CD4-positive, alpha-beta T cell treated with Interleukin-21 for 1 hour (primary cell): ENCODE measurements around the gene FGD4.
"Not testable (repeated sequence)": the region's sequence is repeated elsewhere in the genome, so short reads cannot be mapped to it uniquely, and the experiment has no call there.

Source experiments
- DNase-seq: peaks from one replicate; pipeline ENCODE4 v3.0.0-alpha.2; 2020

Gene FGD4

GRCh38 chr12:32532422-32532821, 133.1 kb downstream of the FGD4 start:
- no peak for DNase-seq

GRCh38 chr12:32532951-32533350, 133.6 kb downstream of the FGD4 start:
- no peak for DNase-seq

- DNase-seq: not testable (repeated sequence)
Observed at GRCh38 chr12:32533506-32533905, 134.1 kb downstream of the FGD4 start.

- DNase-seq: no peak
Observed at GRCh38 chr12:32533971-32534590, 134.7 kb downstream of the FGD4 start.

- no peak for DNase-seq
Observed at GRCh38 chr12:32534698-32535097, 135.3 kb downstream of the FGD4 start.

GRCh38 chr12:32535288-32535999, 136.1 kb downstream of the FGD4 start:
- DNase-seq: no peak

- DNase-seq: no peak
Observed at GRCh38 chr12:32536000-32536345, 136.6 kb downstream of the FGD4 start.

GRCh38 chr12:32541754-32542374, 142.5 kb downstream of the FGD4 start:
- no peak for DNase-seq

GRCh38 chr12:32542428-32543229, 143.3 kb downstream of the FGD4 start:
- no peak for DNase-seq

GRCh38 chr12:32544893-32545292, 145.5 kb downstream of the FGD4 start:
- no peak for DNase-seq

GRCh38 chr12:32545413-32545980, 146.1 kb downstream of the FGD4 start:
- DNase-seq: no peak

GRCh38 chr12:32546272-32546671, 146.9 kb downstream of the FGD4 start:
- DNase-seq: no peak

GRCh38 chr12:32548691-32549281, 149.4 kb downstream of the FGD4 start:
- DNase-seq: no peak

- DNase-seq: no peak
Observed at GRCh38 chr12:32549675-32550079, 150.3 kb downstream of the FGD4 start.

- DNase-seq: no peak
Observed at GRCh38 chr12:32551058-32551457, 151.7 kb downstream of the FGD4 start.

GRCh38 chr12:32558903-32559302, 159.5 kb downstream of the FGD4 start:
- DNase-seq: no peak

- no peak for DNase-seq
Observed at GRCh38 chr12:32559434-32559833, 160.1 kb downstream of the FGD4 start.

- DNase-seq: no peak
Observed at GRCh38 chr12:32560520-32560919, 161.2 kb downstream of the FGD4 start.

- no peak for DNase-seq
Observed at GRCh38 chr12:32561931-32562341, 162.6 kb downstream of the FGD4 start.

- DNase-seq: not testable (repeated sequence)
Observed at GRCh38 chr12:32562413-32562812, 163.1 kb downstream of the FGD4 start.

GRCh38 chr12:32566663-32567295, 167.4 kb downstream of the FGD4 start:
- DNase-seq: no peak

GRCh38 chr12:32567296-32567674, 167.9 kb downstream of the FGD4 start:
- DNase-seq: no peak
